ENCODE results near the gene FZD4. TPM values are rescaled to one million over a fixed set of nuclear protein-coding genes. Genes with fewer than 3 reads are reported as not detected.

Gene FZD4
- total RNA-seq, 2 donors from 2014 or later = 52.1 to 53.9 TPM

- Histone ChIP-seq H3K4me1 (ENCODE audit: control insufficient read depth, insufficient read depth, low read length) (peaks cover 14% of the 10 kb centered on the region), H3K4me3 (ENCODE audit: low read length) (no peak overlapping the region), H3K27me3 (ENCODE audit: control insufficient read depth, insufficient read depth, low read length, poor library complexity, severe bottlenecking) (peaks cover 19% of the 10 kb centered on the region), H3K36me3 (ENCODE audit: control insufficient read depth, insufficient read depth, low read length) (no peaks in the 10 kb centered on the region), H3K9ac (ENCODE audit: extremely low read depth, low read length, poor library complexity, severe bottlenecking) (no peak overlapping the region), H3K9me3 (ENCODE audit: control insufficient read depth, low read length) (no peaks in the 10 kb centered on the region), H3K27ac (ENCODE audit: low read depth, low read length) (no peak overlapping the region)
- 37 to 63% methylated on average over 1 of the region's 1 CpG for WGBS, 2 experiments (ENCODE audit: insufficient coverage in 1 of 2, insufficient read length in 1 of 2)
- no peak overlapping the region for H3K27ac Mint-ChIP-seq
- no peaks in the 10 kb centered on the region for H3K9me3 Mint-ChIP-seq
- no peak for DNase-seq
- H3K4me3 Mint-ChIP-seq = no peak overlapping the region
- peaks cover 26% of the 10 kb centered on the region for H3K4me1 Mint-ChIP-seq
- no peaks in the 10 kb centered on the region for H3K36me3 Mint-ChIP-seq (ENCODE audit: low read depth)
- TF ChIP-seq, protein P1, sequence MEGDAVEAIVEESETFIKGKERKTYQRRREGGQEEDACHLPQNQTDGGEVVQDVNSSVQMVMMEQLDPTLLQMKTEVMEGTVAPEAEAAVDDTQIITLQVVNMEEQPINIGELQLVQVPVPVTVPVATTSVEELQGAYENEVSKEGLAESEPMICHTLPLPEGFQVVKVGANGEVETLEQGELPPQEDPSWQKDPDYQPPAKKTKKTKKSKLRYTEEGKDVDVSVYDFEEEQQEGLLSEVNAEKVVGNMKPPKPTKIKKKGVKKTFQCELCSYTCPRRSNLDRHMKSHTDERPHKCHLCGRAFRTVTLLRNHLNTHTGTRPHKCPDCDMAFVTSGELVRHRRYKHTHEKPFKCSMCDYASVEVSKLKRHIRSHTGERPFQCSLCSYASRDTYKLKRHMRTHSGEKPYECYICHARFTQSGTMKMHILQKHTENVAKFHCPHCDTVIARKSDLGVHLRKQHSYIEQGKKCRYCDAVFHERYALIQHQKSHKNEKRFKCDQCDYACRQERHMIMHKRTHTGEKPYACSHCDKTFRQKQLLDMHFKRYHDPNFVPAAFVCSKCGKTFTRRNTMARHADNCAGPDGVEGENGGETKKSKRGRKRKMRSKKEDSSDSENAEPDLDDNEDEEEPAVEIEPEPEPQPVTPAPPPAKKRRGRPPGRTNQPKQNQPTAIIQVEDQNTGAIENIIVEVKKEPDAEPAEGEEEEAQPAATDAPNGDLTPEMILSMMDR (conservative IDR thresholded peaks at IDR 0.05) = no peak
- peaks cover 54% of the 10 kb centered on the region for H3K27me3 Mint-ChIP-seq (ENCODE audit: insufficient read depth)
Measured at GRCh38 chr11:86902345-86902744, 52.9 kb downstream of the FZD4 start.

DNA sequence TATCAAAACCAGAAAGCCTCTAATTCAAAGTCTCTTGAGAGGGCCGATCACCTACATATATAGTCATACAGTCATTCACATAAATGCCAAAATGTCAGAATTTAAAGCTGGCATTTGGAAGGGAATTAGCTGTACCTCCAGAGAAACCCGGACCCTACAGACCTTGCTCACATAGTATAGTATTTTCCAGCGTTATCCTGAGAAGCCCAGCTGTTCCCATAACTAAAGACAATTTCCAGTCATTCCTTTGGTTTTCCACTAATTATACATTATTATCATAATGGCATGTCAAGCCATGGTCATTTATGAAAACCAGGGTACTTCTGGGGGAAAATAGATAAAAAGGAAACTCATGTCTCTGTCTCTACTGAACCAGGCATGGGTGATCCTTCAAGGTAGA, 53.6 kb downstream of the FZD4 start:
- Histone ChIP-seq H3K4me1 (ENCODE audit: control insufficient read depth, insufficient read depth, low read length) (peaks cover 14% of the 10 kb centered on the region), H3K9ac (ENCODE audit: extremely low read depth, low read length, poor library complexity, severe bottlenecking) (no peak overlapping the region), H3K27me3 (ENCODE audit: control insufficient read depth, insufficient read depth, low read length, poor library complexity, severe bottlenecking) (peaks cover 19% of the 10 kb centered on the region), H3K9me3 (ENCODE audit: control insufficient read depth, low read length) (no peaks in the 10 kb centered on the region), H3K4me3 (ENCODE audit: low read length) (no peak overlapping the region), H3K27ac (ENCODE audit: low read depth, low read length) (no peak overlapping the region), H3K36me3 (ENCODE audit: control insufficient read depth, insufficient read depth, low read length) (no peaks in the 10 kb centered on the region)
- TF ChIP-seq, protein P1 (conservative IDR thresholded peaks at IDR 0.05) = no peak
- H3K4me3 Mint-ChIP-seq = no peak overlapping the region
- peaks cover 54% of the 10 kb centered on the region for H3K27me3 Mint-ChIP-seq (ENCODE audit: insufficient read depth)
- no peak for DNase-seq
- H3K36me3 Mint-ChIP-seq (ENCODE audit: low read depth) = no peaks in the 10 kb centered on the region
- peaks cover 26% of the 10 kb centered on the region for H3K4me1 Mint-ChIP-seq
- WGBS, 2 experiments (ENCODE audit: insufficient coverage in 1 of 2, insufficient read length in 1 of 2) = 94 to 100% methylated on average over 1 to 3 of the region's 3 CpGs
- H3K9me3 Mint-ChIP-seq = no peaks in the 10 kb centered on the region
- H3K27ac Mint-ChIP-seq = no peak overlapping the region

DNA sequence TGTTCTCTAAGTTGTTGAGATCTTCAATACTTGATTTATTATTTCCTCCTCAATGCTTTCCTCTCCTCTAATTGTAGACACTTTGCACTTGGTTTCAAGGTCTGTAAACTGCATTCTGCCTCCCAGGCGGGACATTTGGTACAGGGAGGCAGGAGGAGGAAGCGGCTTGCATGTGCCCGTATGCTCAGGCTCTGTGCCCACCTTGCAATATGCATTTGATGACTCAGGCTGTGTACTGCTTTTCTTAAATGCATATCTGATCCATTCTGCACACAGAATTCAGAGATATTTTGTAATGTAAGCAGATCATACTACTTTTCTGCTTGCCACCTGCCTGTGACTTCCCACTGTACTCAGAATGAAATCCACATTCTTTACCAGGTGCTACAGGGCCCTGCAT, 55.0 kb downstream of the FZD4 start:
- Histone ChIP-seq H3K4me3 (ENCODE audit: low read length) (no peak overlapping the region), H3K27ac (ENCODE audit: low read depth, low read length) (no peak overlapping the region), H3K27me3 (ENCODE audit: control insufficient read depth, insufficient read depth, low read length, poor library complexity, severe bottlenecking) (peaks cover 19% of the 10 kb centered on the region), H3K4me1 (ENCODE audit: control insufficient read depth, insufficient read depth, low read length) (peaks cover 10% of the 10 kb centered on the region), H3K9ac (ENCODE audit: extremely low read depth, low read length, poor library complexity, severe bottlenecking) (no peak overlapping the region), H3K9me3 (ENCODE audit: control insufficient read depth, low read length) (no peaks in the 10 kb centered on the region), H3K36me3 (ENCODE audit: control insufficient read depth, insufficient read depth, low read length) (no peaks in the 10 kb centered on the region)
- no peaks in the 10 kb centered on the region for H3K9me3 Mint-ChIP-seq
- H3K36me3 Mint-ChIP-seq (ENCODE audit: low read depth) = no peaks in the 10 kb centered on the region
- TF ChIP-seq, protein P1 (conservative IDR thresholded peaks at IDR 0.05) = no peak
- no peak overlapping the region for H3K4me3 Mint-ChIP-seq
- no peak for DNase-seq
- peaks cover 19% of the 10 kb centered on the region for H3K4me1 Mint-ChIP-seq
- 91 to 100% methylated on average over 2 to 3 of the region's 3 CpGs for WGBS, 2 experiments (ENCODE audit: insufficient coverage in 1 of 2, insufficient read length in 1 of 2)
- H3K27ac Mint-ChIP-seq = no peak overlapping the region
- peaks cover 52% of the 10 kb centered on the region for H3K27me3 Mint-ChIP-seq (ENCODE audit: insufficient read depth)
